OCI-LY1 (cell line): ENCODE results near the gene CHST11.

ENCODE experiments used
- H2AFZ ChIP-seq: fragments of 200-600 bp; sonication (generic), shearing (Covaris generic); 2 replicates; pipeline ENCODE4 v1.6.0; 2014; ENCODE audit warnings: antibody characterized with exemption, mild to moderate bottlenecking, low read length
- H3F3A ChIP-seq: fragments of 200-600 bp; sonication (generic), shearing (Covaris generic); 2 replicates; pipeline ENCODE4 v1.6.0; 2014; ENCODE audit warnings: mild to moderate bottlenecking, antibody characterized with exemption, low read length, moderate library complexity; ENCODE audit not compliant: insufficient read depth
- H3K27ac ChIP-seq: fragments of 200-600 bp; sonication (generic); 2 replicates; pipeline ENCODE4 v1.5.1; 2014; ENCODE audit warnings: low read length, mixed run types, mild to moderate bottlenecking, low read depth; ENCODE audit not compliant: poor library complexity, severe bottlenecking
- H3K27me3 ChIP-seq: fragments of 200-600 bp; sonication (generic); 2 replicates; pipeline ENCODE4 v1.6.0; 2014; ENCODE audit warnings: antibody characterized with exemption, mild to moderate bottlenecking, low read length, moderate library complexity; ENCODE audit not compliant: insufficient read depth
- H3K36me3 ChIP-seq: fragments of 200-600 bp; sonication (generic); 2 replicates; pipeline ENCODE4 v1.6.1; 2014; ENCODE audit warnings: mild to moderate bottlenecking, antibody characterized with exemption, low read length, moderate library complexity, mixed read lengths; ENCODE audit not compliant: insufficient read depth
- H3K4me1 ChIP-seq: fragments of 200-600 bp; sonication (generic); 2 replicates; pipeline ENCODE4 v1.5.1; 2014; ENCODE audit warnings: mild to moderate bottlenecking, low read length, moderate library complexity; ENCODE audit not compliant: insufficient read depth, severe bottlenecking
- H3K4me2 ChIP-seq: fragments of 200-600 bp; sonication (generic), shearing (Covaris generic); 2 replicates; pipeline ENCODE4 v1.6.1; 2014; ENCODE audit warnings: low read length
- H3K4me3 ChIP-seq: fragments of 200-600 bp; sonication (generic); 2 replicates; pipeline ENCODE4 v1.5.1; 2014; ENCODE audit warnings: low read length, low read depth, mild to moderate bottlenecking, mixed read lengths; ENCODE audit not compliant: poor library complexity, severe bottlenecking
- H3K79me2 ChIP-seq: fragments of 200-600 bp; shearing (Covaris generic); 2 replicates; pipeline ENCODE4 v1.6.1; 2016; ENCODE audit warnings: mixed run types, low read length, mixed read lengths; ENCODE audit not compliant: insufficient read depth
- H3K9ac ChIP-seq: fragments of 200-600 bp; sonication (generic), shearing (Covaris generic); 2 replicates; pipeline ENCODE4 v1.6.1; 2014; ENCODE audit warnings: mild to moderate bottlenecking, low read length, mixed read lengths
- H3K9me2 ChIP-seq: fragments of 200-600 bp; sonication (generic), shearing (Covaris generic); 2 replicates; pipeline ENCODE4 v1.6.1; 2014; ENCODE audit warnings: low read depth, mild to moderate bottlenecking, low read length, mixed read lengths
- H3K9me3 ChIP-seq: fragments of 200-600 bp; shearing (Covaris generic); 2 replicates; pipeline ENCODE4 v1.6.1; 2014; ENCODE audit warnings: low read length, mixed read lengths
- H4K20me1 ChIP-seq: fragments of 200-600 bp; sonication (generic), shearing (Covaris generic); 2 replicates; pipeline ENCODE4 v1.6.0; 2016; ENCODE audit warnings: mild to moderate bottlenecking, low read length; ENCODE audit not compliant: insufficient read depth
- EZH2 ChIP-seq: fragments of 200-600 bp; sonication (generic), shearing (Covaris generic); IDR thresholded peaks from 2 replicates; pipeline ENCODE4 v1.8.0; 2017; ENCODE audit warnings: borderline replicate concordance, mixed run types, mild to moderate bottlenecking, antibody characterized with exemption, low read length, moderate library complexity, mixed read lengths
- TF ChIP-seq, protein P1 (sequence below): fragments of 200-600 bp; sonication (generic), shearing (Covaris generic); IDR thresholded peaks from 2 replicates; pipeline ENCODE4 v1.5.1; 2017; ENCODE audit warnings: mild to moderate bottlenecking, antibody characterized with exemption, low read length, moderate library complexity, mixed read lengths

CHST11 gene

DNA sequence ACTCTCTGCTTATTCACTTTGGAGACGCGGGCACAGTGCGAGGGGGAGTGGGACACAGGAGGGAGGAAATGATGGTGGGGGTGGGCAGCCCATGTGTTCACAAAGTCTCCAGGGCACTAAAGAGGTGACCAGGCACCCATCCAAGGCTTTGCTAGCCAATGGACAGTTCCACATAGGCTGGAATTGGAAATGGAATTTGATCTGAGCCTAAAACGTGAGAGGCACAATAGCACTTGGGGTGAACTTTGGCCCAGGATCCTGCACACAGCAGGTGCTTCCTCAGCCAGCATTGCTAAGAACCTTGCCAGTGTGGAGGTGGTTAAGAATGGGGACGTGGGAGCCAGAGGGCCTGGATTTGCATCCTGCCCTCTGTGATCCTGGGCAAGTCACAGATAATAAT lies 193.8 kb downstream of the CHST11 start:
- peaks cover 4% of the 10 kb centered on the region; the same call in 1 of the 2 replicates for H3K36me3 ChIP-seq
- no peak overlapping the region for H3K9ac ChIP-seq
- no peak for TF ChIP-seq EZH2
- TF ChIP-seq, protein P1, sequence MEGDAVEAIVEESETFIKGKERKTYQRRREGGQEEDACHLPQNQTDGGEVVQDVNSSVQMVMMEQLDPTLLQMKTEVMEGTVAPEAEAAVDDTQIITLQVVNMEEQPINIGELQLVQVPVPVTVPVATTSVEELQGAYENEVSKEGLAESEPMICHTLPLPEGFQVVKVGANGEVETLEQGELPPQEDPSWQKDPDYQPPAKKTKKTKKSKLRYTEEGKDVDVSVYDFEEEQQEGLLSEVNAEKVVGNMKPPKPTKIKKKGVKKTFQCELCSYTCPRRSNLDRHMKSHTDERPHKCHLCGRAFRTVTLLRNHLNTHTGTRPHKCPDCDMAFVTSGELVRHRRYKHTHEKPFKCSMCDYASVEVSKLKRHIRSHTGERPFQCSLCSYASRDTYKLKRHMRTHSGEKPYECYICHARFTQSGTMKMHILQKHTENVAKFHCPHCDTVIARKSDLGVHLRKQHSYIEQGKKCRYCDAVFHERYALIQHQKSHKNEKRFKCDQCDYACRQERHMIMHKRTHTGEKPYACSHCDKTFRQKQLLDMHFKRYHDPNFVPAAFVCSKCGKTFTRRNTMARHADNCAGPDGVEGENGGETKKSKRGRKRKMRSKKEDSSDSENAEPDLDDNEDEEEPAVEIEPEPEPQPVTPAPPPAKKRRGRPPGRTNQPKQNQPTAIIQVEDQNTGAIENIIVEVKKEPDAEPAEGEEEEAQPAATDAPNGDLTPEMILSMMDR: no peak
- no peaks in the 10 kb centered on the region for H3K9me3 ChIP-seq
- no peak overlapping the region for H3K27ac ChIP-seq
- H3K79me2 ChIP-seq: no peaks in the 10 kb centered on the region
- no peaks in the 10 kb centered on the region for H3K27me3 ChIP-seq
- no peak overlapping the region for H3K4me3 ChIP-seq
- no peaks in the 10 kb centered on the region for H3K9me2 ChIP-seq
- no peaks in the 10 kb centered on the region for H3F3A ChIP-seq
- H3K4me1 ChIP-seq: no peaks in the 10 kb centered on the region
- no peaks in the 10 kb centered on the region for H4K20me1 ChIP-seq
- no peak overlapping the region for H2AFZ ChIP-seq
- no peak overlapping the region for H3K4me2 ChIP-seq

DNA sequence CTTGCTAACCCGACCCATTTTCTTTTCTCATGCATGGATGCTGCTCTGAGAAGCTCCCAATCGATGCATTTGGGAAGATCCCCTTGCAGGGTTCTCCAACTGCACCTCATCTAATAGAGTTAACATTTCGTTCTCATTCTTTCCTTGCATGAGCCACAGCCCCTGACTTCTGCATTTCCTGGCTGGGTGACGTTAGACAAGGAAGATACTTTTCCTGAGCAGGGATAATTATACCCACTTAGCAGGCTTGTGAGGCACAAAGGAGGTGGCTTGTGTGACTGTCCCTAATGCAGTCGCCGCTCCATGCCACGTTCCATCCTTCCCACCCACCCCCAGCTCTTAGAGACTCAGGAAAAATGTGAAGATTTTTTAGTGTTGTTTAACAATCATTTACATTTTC lies 195.1 kb downstream of the CHST11 start:
- peaks cover 2% of the 10 kb centered on the region; the same call in 1 of the 2 replicates for H3K36me3 ChIP-seq
- no peaks in the 10 kb centered on the region for H3K79me2 ChIP-seq
- TF ChIP-seq, protein P1: no peak
- no peak for TF ChIP-seq EZH2
- H3K4me2 ChIP-seq: no peak overlapping the region
- no peaks in the 10 kb centered on the region for H3K9me2 ChIP-seq
- H2AFZ ChIP-seq: no peak overlapping the region
- H3K27ac ChIP-seq: no peak overlapping the region
- H3K9ac ChIP-seq: no peak overlapping the region
- H3K4me3 ChIP-seq: no peak overlapping the region
- no peaks in the 10 kb centered on the region for H4K20me1 ChIP-seq
- H3K9me3 ChIP-seq: no peaks in the 10 kb centered on the region
- H3K27me3 ChIP-seq: no peaks in the 10 kb centered on the region
- no peaks in the 10 kb centered on the region for H3F3A ChIP-seq
- H3K4me1 ChIP-seq: no peaks in the 10 kb centered on the region

DNA sequence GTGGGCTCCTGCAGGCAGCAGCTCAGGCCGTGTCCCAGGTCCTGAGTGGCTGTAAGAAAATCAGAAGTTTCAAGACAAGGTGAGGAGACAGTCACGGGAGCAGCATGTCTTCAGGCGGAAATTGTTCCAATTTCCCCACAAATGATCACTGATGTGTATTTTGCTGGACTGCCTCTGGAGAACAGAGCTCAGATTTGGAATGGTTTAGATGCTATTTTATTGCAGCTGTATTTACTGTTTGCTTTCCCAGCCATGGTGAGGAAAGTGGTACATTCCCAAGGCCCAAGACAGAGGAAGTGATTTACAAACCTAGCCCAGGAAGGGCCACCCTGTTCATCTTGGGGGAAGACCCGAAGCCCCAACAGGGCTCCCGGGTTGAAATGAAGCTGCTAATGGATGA lies 195.6 kb downstream of the CHST11 start:
- Histone ChIP-seq H4K20me1 (no peaks in the 10 kb centered on the region), H3K9ac (no peak overlapping the region), H2AFZ (no peak overlapping the region), H3K9me3 (no peaks in the 10 kb centered on the region), H3K4me2 (no peak overlapping the region), H3K79me2 (no peaks in the 10 kb centered on the region), H3K36me3 (no peaks in the 10 kb centered on the region; the same call in 1 of the 2 replicates), H3K4me3 (no peak overlapping the region), H3K9me2 (no peaks in the 10 kb centered on the region), H3K4me1 (no peaks in the 10 kb centered on the region), H3F3A (no peaks in the 10 kb centered on the region), H3K27me3 (no peaks in the 10 kb centered on the region), H3K27ac (no peak overlapping the region)
- TF ChIP-seq, protein P1: no peak
